Measurements from ENCODE around the gene CD163L1. TPM values are rescaled to one million over a fixed set of nuclear protein-coding genes. Genes with fewer than 3 reads are reported as not detected.

The CD163L1 gene
- total and polyA plus RNA-seq, 9 of the 15 experiments (the other 6 are each of a cell fraction or from before 2014, with no cell fraction given): 0.54 to 9.2 (median 2.0) TPM

GRCh38 chr12:7395950-7396349 is 48.0 kb downstream of the CD163L1 start:
- Histone ChIP-seq H3K4me3 (no peak overlapping the region), H2AFZ (ENCODE audit: low read depth, low read length) (no peak overlapping the region), H3K9me1 (ENCODE audit: control insufficient read depth, insufficient read depth, low read length) (no peaks in the 10 kb centered on the region), H3K27me3 (ENCODE audit: control insufficient read depth in 2 of 2, insufficient read depth in 2 of 2, low read length in 2 of 2) (no peaks in the 10 kb centered on the region; a peak in 1 of 5 replicates), H3K9ac (ENCODE audit: insufficient read depth in 1 of 2, low read depth in 2 of 2, low read length in 2 of 2) (no peak overlapping the region), H3K9me3 (replicated peaks; ENCODE audit: control insufficient read depth, insufficient read depth, low read depth, low read length) (no peaks in the 10 kb centered on the region), H3K36me3 (ENCODE audit: control insufficient read depth, insufficient read depth, low read length) (no peaks in the 10 kb centered on the region), H4K20me1 (replicated peaks; ENCODE audit: control insufficient read depth, insufficient read depth, low read length) (no peaks in the 10 kb centered on the region), H3K27ac (ENCODE audit: extremely low read depth, low read depth, low read length) (no peak overlapping the region), H3K79me2 (ENCODE audit: control insufficient read depth, insufficient read depth, low read length) (no peaks in the 10 kb centered on the region), H3K4me1 (replicated peaks in 1 of 2; ENCODE audit: control insufficient read depth in 2 of 2, insufficient read depth in 2 of 2, low read length in 2 of 2) (no peaks in the 10 kb centered on the region), H3K4me2 (ENCODE audit: insufficient read depth, low read length) (no peak overlapping the region)
- whole genome bisulfite sequencing (ENCODE audit: insufficient coverage, low coverage, missing lambda C conversion rate): 17% methylated on average over 5 of the region's 5 CpGs
- in situ Hi-C loops (cut with MboI): no loop called here
- BruUV-seq (replicated peaks): no TSS peak
- ChIA-PET CTCF (ENCODE audit: low intra/inter-chr PET ratio) (no interaction called here), POLR2A (no interaction called here)
- DNase-seq (ENCODE audit: extremely low read depth in 1 of 4, low spot score in 3 of 4) (no peak), ATAC-seq (no peak), FAIRE-seq (no peak)
- TF ChIP-seq, protein P1, sequence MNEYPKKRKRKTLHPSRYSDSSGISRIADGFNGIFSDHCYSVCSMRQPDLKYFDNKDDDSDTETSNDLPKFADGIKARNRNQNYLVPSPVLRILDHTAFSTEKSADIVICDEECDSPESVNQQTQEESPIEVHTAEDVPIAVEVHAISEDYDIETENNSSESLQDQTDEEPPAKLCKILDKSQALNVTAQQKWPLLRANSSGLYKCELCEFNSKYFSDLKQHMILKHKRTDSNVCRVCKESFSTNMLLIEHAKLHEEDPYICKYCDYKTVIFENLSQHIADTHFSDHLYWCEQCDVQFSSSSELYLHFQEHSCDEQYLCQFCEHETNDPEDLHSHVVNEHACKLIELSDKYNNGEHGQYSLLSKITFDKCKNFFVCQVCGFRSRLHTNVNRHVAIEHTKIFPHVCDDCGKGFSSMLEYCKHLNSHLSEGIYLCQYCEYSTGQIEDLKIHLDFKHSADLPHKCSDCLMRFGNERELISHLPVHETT (CRISPR knock-in tag; conservative IDR thresholded peaks at IDR 0.05 in 1 of 2, IDR thresholded peaks at IDR 0.05 in 1 of 2): no peak
- TF ChIP-seq HMGN3 (IDR thresholded peaks at IDR 0.05; ENCODE audit: borderline replicate concordance, extremely low read depth, insufficient read length, low read depth, low read length): no peak
- no peak for TF ChIP-seq NR3C1 (CRISPR knock-in tag; IDR thresholded peaks at IDR 0.05)
- TF ChIP-seq, protein P2, sequence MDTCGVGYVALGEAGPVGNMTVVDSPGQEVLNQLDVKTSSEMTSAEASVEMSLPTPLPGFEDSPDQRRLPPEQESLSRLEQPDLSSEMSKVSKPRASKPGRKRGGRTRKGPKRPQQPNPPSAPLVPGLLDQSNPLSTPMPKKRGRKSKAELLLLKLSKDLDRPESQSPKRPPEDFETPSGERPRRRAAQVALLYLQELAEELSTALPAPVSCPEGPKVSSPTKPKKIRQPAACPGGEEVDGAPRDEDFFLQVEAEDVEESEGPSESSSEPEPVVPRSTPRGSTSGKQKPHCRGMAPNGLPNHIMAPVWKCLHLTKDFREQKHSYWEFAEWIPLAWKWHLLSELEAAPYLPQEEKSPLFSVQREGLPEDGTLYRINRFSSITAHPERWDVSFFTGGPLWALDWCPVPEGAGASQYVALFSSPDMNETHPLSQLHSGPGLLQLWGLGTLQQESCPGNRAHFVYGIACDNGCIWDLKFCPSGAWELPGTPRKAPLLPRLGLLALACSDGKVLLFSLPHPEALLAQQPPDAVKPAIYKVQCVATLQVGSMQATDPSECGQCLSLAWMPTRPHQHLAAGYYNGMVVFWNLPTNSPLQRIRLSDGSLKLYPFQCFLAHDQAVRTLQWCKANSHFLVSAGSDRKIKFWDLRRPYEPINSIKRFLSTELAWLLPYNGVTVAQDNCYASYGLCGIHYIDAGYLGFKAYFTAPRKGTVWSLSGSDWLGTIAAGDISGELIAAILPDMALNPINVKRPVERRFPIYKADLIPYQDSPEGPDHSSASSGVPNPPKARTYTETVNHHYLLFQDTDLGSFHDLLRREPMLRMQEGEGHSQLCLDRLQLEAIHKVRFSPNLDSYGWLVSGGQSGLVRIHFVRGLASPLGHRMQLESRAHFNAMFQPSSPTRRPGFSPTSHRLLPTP (IDR thresholded peaks at IDR 0.05; ENCODE audit: borderline replicate concordance, extremely low read depth, insufficient read length): no peak
- TF ChIP-seq KDM2B (CRISPR knock-in tag; IDR thresholded peaks at IDR 0.05): no peak
- TF ChIP-seq RNF2 (IDR thresholded peaks at IDR 0.05): no peak
- no peak for TF ChIP-seq HDGF (IDR thresholded peaks at IDR 0.05)
- no peak for TF ChIP-seq NCOA4 (IDR thresholded peaks at IDR 0.05; ENCODE audit: partially characterized antibody)
- intact Hi-C loops (cut with micrococcal nuclease): no loop called here

Data from K562 (cell line).